SU-DHL-6 (cell line): ENCODE results near the gene OBP2A.
"Not testable (repeated sequence)": the region's sequence is repeated elsewhere in the genome, so short reads cannot be mapped to it uniquely, and the experiment has no call there.

Experiments
- H2AFZ ChIP-seq: fragments of 200-600 bp; sonication (generic); 2 replicates; pipeline ENCODE4 v1.6.1; 2014; ENCODE audit warnings: low read depth, mild to moderate bottlenecking, moderate library complexity, mixed read lengths, antibody characterized with exemption, low read length; ENCODE audit not compliant: severe bottlenecking
- H3F3A ChIP-seq: fragments of 200-600 bp; shearing (Covaris generic); 2 replicates; pipeline ENCODE4 v1.6.0; 2016; ENCODE audit warnings: antibody characterized with exemption, mild to moderate bottlenecking; ENCODE audit not compliant: insufficient read depth
- H3K27ac ChIP-seq: fragments of 200-600 bp; sonication (generic); 2 replicates; pipeline ENCODE4 v1.5.1; 2016; ENCODE audit warnings: low read depth, mild to moderate bottlenecking, low read length, moderate library complexity, mixed read lengths
- H3K27me3 ChIP-seq: fragments of 200-600 bp; sonication (generic), shearing (Covaris generic); 2 replicates; pipeline ENCODE4 v1.6.0; 2014; ENCODE audit warnings: mild to moderate bottlenecking, low read length
- H3K36me3 ChIP-seq: fragments of 200-600 bp; sonication (generic); 2 replicates; pipeline ENCODE4 v1.6.1; 2014; ENCODE audit warnings: mild to moderate bottlenecking, low read length, mixed read lengths
- H3K4me2 ChIP-seq: fragments of 300-600, 200-600 bp; shearing (Covaris generic), sonication (generic); 2 replicates; pipeline ENCODE4 v1.6.0; 2014; ENCODE audit warnings: low read length, low read depth, mild to moderate bottlenecking; ENCODE audit not compliant: poor library complexity, severe bottlenecking
- H3K4me3 ChIP-seq: fragments of 200-600 bp; sonication (generic); 2 replicates; pipeline ENCODE4 v1.5.1; 2014; ENCODE audit warnings: antibody characterized with exemption, low read length, mild to moderate bottlenecking, mixed read lengths; ENCODE audit not compliant: insufficient read depth, poor library complexity, severe bottlenecking
- H3K79me2 ChIP-seq: fragments of 200-600 bp; sonication (generic); 2 replicates; pipeline ENCODE4 v1.6.1; 2014; ENCODE audit warnings: mild to moderate bottlenecking, low read length, moderate library complexity; ENCODE audit not compliant: insufficient read depth
- H3K9ac ChIP-seq: fragments of 200-600 bp; sonication (generic); 2 replicates; pipeline ENCODE4 v1.7.0; 2014; ENCODE audit warnings: mild to moderate bottlenecking, low read length
- H3K9me2 ChIP-seq: fragments of 200-600 bp; sonication (generic); replicated peaks from 2 replicates; pipeline ENCODE4 v1.6.1; 2014; ENCODE audit warnings: low read length; ENCODE audit not compliant: insufficient read depth
- H3K9me3 ChIP-seq: fragments of 200-600 bp; sonication (generic); 2 replicates; pipeline ENCODE4 v1.6.1; 2014; ENCODE audit warnings: low read length, mixed read lengths; ENCODE audit not compliant: insufficient read depth
- H4K20me1 ChIP-seq: fragments of 200-600 bp; sonication (generic); 2 replicates; pipeline ENCODE4 v1.6.1; 2014; ENCODE audit warnings: low read depth, mild to moderate bottlenecking, antibody characterized with exemption, low read length, moderate library complexity, mixed read lengths
- EZH2phosphoT487 ChIP-seq: fragments of 200-600 bp; sonication (generic), shearing (Covaris generic); conservative IDR thresholded peaks from 2 replicates; pipeline ENCODE4 v1.6.1; 2018; ENCODE audit warnings: mild to moderate bottlenecking, antibody characterized with exemption, low read length, moderate library complexity, mixed read lengths
- TF ChIP-seq, protein P1 (sequence below): fragments of 200-600 bp; sonication (generic); IDR thresholded peaks from one replicate; pipeline ENCODE4 v1.5.1; 2017; ENCODE audit warnings: antibody characterized with exemption, mild to moderate bottlenecking, low read length, moderate library complexity; ENCODE audit not compliant: insufficient read depth, poor library complexity, severe bottlenecking

OBP2A gene

DNA sequence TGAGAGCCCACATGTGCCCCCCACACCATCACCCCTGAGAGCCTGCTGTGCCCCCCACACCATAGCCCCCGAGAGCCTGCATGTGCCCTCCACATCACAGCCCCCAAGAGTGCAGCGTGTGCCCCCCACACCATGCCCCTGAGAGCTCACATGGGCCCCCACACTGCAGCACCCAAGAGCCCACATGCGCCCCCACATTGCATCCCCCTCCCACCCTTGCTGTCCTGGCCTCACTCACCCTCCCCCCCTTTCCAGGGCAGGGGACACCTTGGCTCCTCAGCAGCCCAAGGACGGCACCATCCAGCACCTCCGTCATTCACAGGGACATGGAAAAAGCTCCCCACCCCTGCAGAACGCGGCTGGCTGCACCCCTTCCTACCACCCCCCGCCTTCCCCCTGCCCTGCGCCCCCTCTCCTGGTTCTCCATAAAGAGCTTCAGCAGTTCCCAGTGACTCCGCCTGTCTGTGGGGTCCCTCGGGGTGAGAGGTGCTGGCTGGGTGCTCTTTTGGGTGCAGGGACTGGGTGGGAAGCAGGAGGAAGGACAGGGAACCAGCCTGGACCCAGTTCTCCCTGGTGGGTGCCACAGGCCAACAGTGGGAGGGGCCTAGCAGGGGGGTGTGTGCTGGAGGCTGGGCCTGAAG lies 19.7 kb upstream of the OBP2A start:
- H3K4me3 ChIP-seq, result no peak overlapping the region
- no peaks in the 10 kb centered on the region for H3K9me3 ChIP-seq
- no peaks in the 10 kb centered on the region for H3K79me2 ChIP-seq
- H3K27me3 ChIP-seq, result no peaks in the 10 kb centered on the region; the same call in 1 of the 2 replicates
- H3K36me3 ChIP-seq, result no peaks in the 10 kb centered on the region
- no peaks in the 10 kb centered on the region for H4K20me1 ChIP-seq
- H3K9ac ChIP-seq, result no peak overlapping the region
- H3K4me2 ChIP-seq, result no peak overlapping the region
- H2AFZ ChIP-seq, result no peak overlapping the region
- no peak overlapping the region for H3K27ac ChIP-seq
- H3K9me2 ChIP-seq, result no peaks in the 10 kb centered on the region
- TF ChIP-seq, protein P1, sequence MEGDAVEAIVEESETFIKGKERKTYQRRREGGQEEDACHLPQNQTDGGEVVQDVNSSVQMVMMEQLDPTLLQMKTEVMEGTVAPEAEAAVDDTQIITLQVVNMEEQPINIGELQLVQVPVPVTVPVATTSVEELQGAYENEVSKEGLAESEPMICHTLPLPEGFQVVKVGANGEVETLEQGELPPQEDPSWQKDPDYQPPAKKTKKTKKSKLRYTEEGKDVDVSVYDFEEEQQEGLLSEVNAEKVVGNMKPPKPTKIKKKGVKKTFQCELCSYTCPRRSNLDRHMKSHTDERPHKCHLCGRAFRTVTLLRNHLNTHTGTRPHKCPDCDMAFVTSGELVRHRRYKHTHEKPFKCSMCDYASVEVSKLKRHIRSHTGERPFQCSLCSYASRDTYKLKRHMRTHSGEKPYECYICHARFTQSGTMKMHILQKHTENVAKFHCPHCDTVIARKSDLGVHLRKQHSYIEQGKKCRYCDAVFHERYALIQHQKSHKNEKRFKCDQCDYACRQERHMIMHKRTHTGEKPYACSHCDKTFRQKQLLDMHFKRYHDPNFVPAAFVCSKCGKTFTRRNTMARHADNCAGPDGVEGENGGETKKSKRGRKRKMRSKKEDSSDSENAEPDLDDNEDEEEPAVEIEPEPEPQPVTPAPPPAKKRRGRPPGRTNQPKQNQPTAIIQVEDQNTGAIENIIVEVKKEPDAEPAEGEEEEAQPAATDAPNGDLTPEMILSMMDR, result no peak
- TF ChIP-seq EZH2phosphoT487, result no peak
- no peaks in the 10 kb centered on the region for H3F3A ChIP-seq

DNA sequence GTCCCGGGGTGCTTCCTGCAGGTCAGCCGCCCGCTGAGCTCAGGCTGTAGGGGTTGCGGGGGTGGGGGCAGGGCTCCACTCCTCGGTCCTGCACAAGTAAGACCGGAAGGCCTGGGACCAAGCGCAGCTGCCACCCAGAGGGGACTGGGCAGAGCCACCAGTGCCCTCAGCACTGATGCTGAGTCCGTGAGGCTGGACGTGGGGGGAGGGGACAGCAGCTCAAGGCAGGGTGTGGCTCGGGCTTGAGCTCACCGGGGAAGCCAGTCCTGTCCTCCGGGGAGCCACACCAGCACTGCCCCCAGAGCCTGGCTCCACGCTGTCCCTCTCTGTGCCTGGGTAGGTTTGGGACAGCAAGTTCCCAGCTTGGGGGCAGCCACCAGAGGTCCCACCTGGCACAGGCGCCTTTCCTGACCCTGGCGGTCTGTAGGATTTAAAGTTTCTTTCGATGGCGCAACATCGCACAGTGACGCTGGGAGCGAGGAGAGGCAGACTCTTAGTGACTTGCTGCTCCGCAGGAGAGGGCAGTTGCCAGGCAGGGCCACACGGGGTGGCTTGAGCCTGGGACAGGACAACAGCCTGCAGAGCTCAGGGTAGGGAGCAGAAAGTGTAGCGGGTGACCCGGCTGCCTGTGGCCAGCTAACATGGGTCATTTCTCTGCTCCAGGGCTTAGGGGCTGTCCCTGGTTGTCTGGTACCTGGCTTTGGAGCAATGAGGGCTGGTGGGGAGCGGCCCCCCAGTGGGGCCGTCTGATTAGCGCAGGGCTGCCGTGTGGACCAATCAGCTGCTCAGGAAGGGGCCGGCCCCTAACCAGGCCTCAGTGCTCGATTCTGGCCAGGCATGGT lies 19.0 kb upstream of the OBP2A start:
- H3K4me2 ChIP-seq, result no peak overlapping the region
- no peaks in the 10 kb centered on the region for H3K79me2 ChIP-seq
- no peak overlapping the region for H3K9ac ChIP-seq

DNA sequence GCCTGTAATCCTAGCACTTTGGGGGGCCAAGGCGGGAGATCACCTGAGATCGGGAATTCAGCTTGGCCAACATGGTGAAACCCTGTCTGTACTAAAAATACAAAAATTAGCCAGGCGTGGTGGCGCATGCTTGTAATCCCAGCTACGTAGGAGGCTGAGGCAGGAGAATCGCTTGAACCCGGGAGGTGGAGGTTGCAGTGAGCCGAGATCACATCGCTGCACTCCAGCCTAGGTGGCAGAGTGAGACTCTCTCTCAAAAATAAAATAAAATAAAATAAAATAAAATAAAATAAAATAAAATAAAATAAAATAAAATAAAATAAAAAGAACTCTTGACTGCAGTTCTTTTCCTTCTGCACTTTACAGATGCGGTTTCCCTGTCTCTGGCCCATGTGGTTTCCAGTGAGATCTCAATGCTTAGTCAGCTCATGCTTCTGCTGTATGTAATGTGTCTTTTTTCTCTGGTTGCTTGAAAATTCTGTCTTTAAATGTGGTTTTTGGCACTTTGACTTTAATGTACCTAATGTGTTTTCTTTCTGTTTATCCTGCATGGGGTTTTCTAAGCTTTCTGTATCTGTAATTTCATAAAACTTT lies 17.0 kb upstream of the OBP2A start:
- H4K20me1 ChIP-seq, H3K9ac ChIP-seq, H3K4me2 ChIP-seq, H3K27ac ChIP-seq, H2AFZ ChIP-seq, H3K36me3 ChIP-seq, H3K9me2 ChIP-seq, H3K9me3 ChIP-seq, H3K4me3 ChIP-seq, H3K27me3 ChIP-seq, H3F3A ChIP-seq, H3K79me2 ChIP-seq: not testable (repeated sequence)

More for the DNA sequence above, 19.0 kb upstream of the OBP2A start:
- TF ChIP-seq, protein P1, result no peak
- no peak for TF ChIP-seq EZH2phosphoT487
- H2AFZ ChIP-seq, result no peak overlapping the region
- no peaks in the 10 kb centered on the region for H3F3A ChIP-seq
- no peaks in the 10 kb centered on the region for H4K20me1 ChIP-seq
- H3K27me3 ChIP-seq, result no peaks in the 10 kb centered on the region; the same call in 1 of the 2 replicates
- H3K9me2 ChIP-seq, result no peaks in the 10 kb centered on the region
- H3K9me3 ChIP-seq, result no peaks in the 10 kb centered on the region
- H3K4me3 ChIP-seq, result no peak overlapping the region
- no peak overlapping the region for H3K27ac ChIP-seq
- H3K36me3 ChIP-seq, result no peaks in the 10 kb centered on the region
